GM19351 (cell line): Measurements from ENCODE around the gene KRI1.

Experiments
- ATAC-seq: cut with Tn5 transposase; IDR thresholded peaks from one replicate; pipeline ENCODE4 v1.9.1; 2021; ENCODE audit warnings: mild to moderate bottlenecking, moderate library complexity; ENCODE audit not compliant: unreplicated experiment

Gene KRI1

DNA sequence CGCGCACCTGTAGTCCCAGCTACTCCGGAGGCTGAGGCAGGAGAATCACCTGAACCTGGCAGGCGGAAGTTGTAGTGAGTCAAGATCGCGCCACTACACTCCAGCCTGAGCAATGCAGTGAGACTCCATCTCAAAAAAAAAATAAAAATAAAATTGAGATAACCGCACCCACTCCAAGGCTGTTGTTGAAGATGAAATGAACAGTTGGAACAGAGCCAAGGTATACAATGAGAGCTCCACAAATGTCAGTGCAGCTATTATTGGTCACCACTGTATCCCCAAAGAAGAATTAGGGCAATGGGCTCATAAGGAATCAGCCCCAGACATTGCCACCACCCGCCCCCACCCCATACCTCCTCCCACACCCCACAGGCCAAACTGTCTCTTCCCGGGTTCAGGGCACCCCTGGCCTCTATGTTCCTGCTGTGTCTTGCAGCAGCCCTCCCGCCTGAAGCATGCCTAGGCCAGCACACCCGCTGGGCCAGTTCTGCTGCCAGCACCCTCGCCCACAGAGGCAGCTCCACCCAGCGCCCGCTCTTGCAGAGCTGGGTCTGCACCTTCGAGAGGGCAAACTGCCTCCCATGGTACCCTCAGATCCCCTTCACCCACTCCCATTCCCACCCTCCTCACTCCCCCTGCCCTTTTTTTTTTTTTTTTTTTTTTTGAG lies 45.0 kb downstream of the KRI1 start:
- ATAC-seq = no peak

DNA sequence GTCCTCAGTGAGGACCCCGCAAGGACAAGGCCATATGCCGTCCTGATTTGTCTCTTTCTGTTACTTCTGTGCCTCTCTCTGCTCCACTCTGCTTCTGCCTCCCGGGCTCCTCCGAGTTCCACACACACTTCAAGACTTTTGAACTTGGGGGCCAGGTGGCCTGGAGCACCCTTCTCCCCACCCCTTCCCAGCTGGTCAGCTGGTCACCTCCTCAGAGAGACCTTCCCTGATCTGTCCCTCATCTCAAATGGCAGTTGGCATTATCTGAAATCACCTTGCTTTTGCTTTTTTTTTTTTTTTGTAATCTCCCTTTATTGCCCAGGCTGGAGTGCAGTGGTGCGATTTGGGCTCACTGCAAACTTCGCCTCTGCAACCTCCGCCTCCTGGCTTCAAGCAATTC lies 46.4 kb downstream of the KRI1 start:
- ATAC-seq = no peak

DNA sequence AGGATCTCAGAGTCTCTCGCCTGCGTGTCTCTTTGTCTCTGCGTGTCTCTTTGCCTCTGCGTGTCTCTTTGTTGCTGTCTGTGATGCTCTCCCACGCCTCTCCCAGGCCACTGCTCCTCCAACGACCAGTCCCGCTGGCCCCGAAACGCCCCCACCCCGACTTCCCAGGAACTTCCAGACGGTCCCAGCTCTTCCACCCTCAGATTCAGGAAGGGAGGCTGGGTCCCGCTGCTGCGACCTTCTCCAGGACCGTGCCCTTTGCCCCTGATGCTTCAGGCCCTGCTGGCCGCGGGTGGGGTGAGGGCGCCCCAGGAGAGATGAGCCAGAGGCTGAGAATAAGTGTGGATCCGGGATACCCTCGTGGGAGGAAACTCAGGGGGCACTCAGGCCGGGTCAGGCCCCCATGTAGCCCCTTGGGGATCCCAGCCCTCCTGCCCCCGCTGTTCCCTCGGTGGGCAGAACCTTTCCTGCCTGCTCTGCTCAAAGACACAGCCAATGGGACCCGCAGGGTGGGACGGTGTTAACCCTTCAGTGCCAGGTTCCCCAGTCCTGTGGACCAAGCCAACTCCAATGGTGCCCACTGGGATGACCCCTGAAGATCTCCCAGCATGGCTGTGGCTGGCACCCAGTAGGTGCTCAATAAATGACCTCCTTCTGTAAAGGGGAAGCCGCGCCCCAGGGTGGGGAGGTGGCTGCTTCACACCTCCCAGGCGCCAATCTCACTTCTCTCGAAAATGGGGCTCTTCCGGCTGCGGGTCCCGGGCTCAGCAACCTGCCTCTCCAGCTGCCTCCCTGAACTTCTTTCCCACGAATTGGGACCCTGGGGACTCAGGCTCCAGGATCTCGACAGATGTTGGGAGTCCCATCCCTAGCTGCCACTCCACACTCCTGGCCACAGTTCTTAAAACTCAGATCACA lies 47.1 kb downstream of the KRI1 start:
- ATAC-seq = no peak

DNA sequence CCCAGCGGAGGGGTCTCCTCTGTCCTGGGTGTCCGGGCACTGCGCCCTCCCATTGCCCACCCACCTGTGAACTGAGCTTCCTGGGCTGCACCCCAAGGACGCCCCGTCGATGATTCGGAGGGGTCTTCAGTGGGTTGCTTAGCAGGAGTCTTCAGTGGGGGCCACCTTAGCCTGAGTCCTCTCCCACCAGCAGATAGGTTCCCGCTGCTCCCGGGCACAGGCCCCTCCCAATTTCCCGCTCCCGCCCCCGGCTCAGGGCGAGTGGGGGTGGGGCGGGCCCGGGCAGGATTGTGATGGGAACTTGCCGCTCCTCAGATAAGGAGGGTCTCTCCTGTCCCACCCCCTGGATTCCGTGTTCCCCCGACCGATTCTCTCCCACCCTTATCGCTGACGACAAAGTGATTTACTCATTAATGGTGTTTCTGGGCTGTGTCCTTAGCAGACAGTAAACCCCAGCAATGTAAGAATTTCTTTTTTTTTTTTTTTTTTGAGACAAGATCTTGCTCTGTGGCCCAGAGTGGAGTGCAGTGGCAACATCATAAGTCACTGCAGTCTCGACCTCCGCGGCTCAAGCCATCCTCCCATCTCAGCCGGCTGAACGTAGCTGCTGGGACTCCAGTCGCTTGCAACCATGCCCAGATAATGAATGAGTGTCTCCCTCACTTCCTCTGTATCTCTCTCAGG lies 47.9 kb downstream of the KRI1 start:
- ATAC-seq = no peak

DNA sequence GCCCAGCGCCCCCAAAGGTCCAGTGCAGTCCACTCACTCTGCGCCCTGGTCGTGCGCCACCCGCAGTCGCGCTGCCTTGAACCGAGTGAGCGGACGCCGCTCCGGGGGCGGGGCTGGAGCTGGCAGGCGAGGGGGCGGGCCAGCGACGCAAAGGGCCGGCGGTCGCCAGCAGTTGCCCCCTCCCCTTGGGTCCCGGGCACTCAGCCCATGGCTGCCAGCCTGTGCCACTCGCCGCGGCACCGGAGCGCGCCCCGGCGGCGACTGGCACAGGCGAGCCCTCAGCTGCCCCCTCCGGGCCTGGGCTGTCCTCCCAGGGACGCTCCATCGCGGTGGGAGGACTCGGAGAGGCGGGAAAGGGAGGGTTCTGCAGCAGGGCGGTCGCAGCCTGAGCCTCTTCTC lies 48.5 kb downstream of the KRI1 start, which contains the start of gene S1PR5:
TSS of gene S1PR5 (minus strand) at position 87 of the 399 bp plus-strand sequence. CDS start 2,436 bp downstream, outside the sequence.
- no peak for ATAC-seq

DNA sequence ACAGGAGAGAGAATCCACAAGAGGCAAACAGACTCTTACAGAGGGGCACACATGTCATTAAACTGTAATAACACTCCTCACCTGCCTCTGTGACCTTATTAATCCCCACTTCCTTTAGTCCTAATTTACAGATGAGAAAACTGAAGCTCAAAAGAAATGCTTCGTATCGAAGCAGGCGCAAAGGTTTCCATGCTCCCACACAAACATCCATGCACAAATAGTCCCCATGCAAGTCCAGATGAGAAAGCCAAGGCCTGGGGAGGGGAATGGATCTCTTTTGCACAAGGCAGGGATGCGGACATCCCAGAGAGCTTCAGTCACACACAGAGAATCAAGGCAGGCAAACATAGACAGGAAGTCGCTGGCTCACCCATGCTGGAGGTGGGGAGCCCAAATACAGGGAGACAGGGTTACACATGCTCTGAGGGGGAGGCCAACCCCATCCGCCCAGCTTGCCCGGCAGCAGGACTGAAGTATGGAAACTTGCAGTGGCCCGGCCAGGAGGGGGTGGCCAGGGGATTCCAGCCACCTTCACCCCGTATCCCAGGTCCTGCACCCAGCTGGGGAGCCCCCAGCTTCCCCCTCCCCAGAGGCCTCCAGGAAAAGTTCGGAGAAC lies 49.0 kb downstream of the KRI1 start:
- ATAC-seq = no peak

DNA sequence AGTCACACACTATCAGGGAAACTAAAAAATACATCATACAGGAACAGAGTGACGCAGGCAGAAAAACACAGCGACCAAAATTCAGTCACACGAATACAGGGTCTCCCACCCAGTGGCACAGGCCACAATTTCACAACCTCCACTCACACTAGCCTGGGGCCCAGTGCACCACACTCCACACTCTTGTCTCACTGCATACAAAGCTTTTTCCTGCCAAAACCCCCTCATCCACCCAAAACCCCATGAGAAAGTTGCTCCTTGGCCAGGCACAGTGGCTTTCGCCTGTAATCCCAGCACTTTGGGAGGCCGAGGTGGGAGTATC lies 49.8 kb downstream of the KRI1 start:
- no peak for ATAC-seq

DNA sequence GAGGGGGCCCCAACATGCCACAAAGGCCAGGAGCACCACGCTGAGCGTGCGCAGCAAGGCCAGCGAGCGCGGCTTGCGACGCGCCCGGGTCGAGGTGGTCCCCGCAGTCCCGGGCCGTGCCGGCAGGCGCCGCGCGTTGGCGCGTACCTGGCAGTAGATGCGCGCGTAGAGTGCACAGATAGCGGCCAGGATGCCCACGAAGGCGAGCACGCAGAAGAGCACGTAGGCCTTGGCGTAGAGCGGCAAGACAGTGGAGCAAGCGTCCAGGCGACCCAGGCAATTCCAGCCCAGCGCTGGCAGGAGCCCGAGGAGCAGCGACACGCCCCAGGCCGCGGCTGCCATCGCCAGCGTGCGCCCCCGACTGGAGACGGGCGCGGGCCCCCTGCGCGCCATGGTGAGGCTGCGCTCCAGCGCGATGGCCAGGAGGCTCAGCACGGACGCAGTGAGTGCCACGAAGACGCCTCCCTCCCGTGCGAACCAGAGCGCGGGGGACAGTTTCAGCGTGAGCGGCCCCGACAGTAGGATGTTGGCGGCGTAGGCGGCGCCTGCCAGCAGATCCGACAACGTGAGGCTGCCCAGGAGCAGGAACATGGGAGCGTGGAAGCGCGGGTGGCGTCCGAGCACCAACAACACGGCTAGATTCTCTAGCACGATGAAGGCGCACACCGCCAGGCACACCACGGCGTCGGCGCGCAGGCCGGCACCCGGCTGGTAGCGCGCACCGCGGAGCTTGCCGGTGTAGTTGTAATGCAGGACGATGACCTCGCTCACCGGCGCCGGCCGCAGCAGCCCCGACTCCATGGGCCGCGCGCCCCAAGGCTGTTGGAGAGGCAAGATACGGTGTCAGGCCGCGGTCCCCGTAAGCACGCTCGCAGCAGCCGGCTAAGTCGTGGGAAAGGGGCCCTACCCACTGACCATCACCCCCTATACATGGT lies 51.3 kb downstream of the KRI1 start:
- no peak for ATAC-seq

DNA sequence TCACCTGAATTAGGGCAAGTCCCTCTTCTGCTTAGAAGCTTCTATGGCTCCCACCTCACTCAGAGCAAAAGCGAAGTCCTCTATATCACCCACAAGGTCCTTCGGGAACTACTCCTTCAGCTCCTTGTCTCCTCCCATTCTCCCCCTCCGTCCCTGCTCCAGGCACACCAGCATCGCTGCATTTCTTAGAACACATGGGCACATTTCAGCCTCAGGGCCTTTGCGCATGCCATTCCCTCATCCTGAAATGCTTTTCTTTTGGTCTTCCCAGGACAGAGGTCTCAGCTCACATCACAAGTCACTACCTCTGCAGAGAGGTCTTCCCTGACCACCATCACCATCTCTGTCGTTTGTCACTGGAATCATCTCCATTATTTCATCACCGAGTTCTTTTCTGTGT lies 52.6 kb downstream of the KRI1 start:
- no peak for ATAC-seq

DNA sequence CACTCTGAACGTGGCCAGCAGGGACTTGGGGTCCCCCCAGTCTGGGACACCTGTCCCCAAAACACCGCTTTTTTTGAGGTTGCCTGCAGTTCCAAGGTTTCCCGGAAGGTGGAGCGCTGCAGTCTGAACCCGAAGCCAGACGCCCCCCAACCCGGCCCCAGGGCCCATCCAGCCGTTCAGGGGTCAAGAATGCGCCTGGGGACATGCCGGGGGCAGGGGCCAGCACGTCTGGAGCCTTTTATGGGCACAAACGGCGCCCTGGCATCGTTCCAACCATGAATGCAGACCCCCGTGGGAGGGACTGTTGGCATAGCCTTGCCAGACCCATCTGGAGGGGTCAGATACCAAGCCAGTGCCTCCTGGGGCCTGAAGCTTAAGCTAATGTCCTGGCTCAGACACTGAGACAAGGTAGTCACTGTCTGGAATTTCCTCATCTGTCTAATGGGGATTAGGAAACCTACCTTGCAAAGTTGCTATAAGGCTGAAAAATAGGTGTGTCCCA lies 55.5 kb downstream of the KRI1 start:
- no peak for ATAC-seq

DNA sequence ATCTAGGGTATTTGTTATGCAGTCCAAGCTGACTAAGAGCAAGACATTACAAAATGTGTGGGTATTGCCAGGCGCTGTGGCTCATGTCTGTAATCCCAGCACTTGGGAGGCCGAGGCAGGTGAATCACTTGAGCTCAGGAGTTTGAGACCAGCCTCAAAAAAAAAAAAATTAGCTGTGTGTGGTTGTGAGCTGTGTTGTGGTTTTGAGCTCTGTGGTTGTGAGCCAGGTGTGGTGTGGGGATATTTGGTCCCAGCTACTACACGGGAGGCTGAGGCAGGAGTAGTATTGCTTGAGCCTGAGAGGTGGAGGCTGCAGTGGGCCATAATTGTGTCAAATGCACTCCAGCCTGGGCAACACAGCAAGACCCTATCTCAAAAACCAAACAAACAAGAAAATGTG lies 57.1 kb downstream of the KRI1 start:
- no peak for ATAC-seq

DNA sequence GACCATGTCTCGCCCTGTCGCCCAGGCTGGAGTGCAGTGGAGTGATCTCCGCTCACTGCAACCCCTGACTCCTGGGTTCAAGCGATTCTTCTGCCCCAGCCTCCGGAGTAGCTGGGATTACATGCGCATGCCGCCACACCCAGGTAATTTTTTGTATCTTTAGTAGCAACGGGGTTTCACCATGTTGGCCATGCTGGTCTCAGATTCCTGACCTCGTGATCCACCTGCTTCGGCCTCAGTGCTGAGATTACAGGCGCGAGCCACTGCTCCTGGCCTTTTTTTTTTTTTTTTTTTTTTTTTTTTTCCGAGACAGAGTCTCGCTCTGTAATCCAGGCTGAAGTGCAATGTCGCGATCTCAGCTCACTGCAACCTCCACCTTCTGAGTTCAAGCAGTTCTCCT lies 57.8 kb downstream of the KRI1 start:
- no peak for ATAC-seq

DNA sequence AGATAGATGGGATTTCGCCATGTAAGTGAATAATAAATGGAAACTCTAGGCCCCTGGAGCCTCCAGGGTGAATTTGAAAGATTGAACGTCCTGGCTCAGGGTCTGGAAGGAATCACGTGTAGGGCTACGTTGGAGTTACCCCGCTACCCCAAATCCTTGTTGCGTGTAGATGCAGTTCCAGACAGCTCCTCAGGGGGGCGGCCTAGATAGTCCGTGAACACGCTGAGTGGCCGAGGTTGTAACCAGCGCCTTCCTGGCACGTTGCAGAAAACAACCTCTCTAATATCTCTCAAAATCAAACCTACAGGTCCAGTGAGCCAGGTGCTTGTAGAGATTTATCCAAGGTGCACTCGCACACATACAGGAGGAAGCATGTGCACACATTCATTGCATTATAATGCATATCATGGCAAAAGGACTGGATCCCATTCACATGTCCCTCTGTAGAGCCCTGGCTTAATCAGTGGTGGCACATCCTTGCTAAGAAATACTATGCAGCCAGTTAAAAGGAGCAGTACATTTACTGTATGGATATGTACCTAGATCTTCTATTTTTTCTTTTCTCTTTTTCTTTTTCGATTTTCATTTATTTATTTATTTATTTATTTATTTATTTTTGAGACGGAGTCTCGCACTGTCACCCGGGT lies 60.1 kb downstream of the KRI1 start:
- no peak for ATAC-seq
